ENCODE data around the gene NCAM2.

The NCAM2 gene

GRCh38 chr21:21345872-21346271 lies 347.7 kb downstream of the NCAM2 start:
- DNase-seq (ENCODE audit: insufficient read length, low spot score) (no peak), FAIRE-seq (no peak)
- TF ChIP-seq POLR2AphosphoS5 (IDR thresholded peaks at IDR 0.05; ENCODE audit: low read depth, low read length) (no peak), SPI1 (IDR thresholded peaks at IDR 0.05; ENCODE audit: low read depth, low read length) (no peak), POU2F2 (IDR thresholded peaks at IDR 0.05; ENCODE audit: low read depth, low read length) (no peak), POLR2A (IDR thresholded peaks at IDR 0.05; ENCODE audit: low read depth, low read length) (no peak), TAF1 (IDR thresholded peaks at IDR 0.05; ENCODE audit: low read depth, low read length) (no peak), PAX5 (IDR thresholded peaks at IDR 0.05; ENCODE audit: insufficient read depth, low read length, severe bottlenecking) (no peak)

- TF ChIP-seq POLR2AphosphoS5 (IDR thresholded peaks at IDR 0.05; ENCODE audit: low read depth, low read length) (no peak), TAF1 (IDR thresholded peaks at IDR 0.05; ENCODE audit: low read depth, low read length) (no peak), PAX5 (IDR thresholded peaks at IDR 0.05; ENCODE audit: insufficient read depth, low read length, severe bottlenecking) (no peak)
Measured at GRCh38 chr21:21366277-21366676, 368.1 kb downstream of the NCAM2 start.

GRCh38 chr21:21367583-21367982 lies 369.4 kb downstream of the NCAM2 start:
- DNase-seq (ENCODE audit: insufficient read length, low spot score) (no peak), FAIRE-seq (no peak)
- no peak for TF ChIP-seq PAX5 (IDR thresholded peaks at IDR 0.05; ENCODE audit: insufficient read depth, low read length, severe bottlenecking)
- TF ChIP-seq TAF1 (IDR thresholded peaks at IDR 0.05; ENCODE audit: low read depth, low read length), result no peak
- TF ChIP-seq SPI1 (IDR thresholded peaks at IDR 0.05; ENCODE audit: low read depth, low read length), result no peak
- no peak for TF ChIP-seq POU2F2 (IDR thresholded peaks at IDR 0.05; ENCODE audit: low read depth, low read length)
- TF ChIP-seq POLR2A (IDR thresholded peaks at IDR 0.05; ENCODE audit: low read depth, low read length), result no peak
- TF ChIP-seq POLR2AphosphoS5 (IDR thresholded peaks at IDR 0.05; ENCODE audit: low read depth, low read length), result no peak

More at GRCh38 chr21:21366277-21366676, 368.1 kb downstream of the NCAM2 start:
- FAIRE-seq (no peak), DNase-seq (ENCODE audit: insufficient read length, low spot score) (no peak)

- DNase-seq (ENCODE audit: insufficient read length, low spot score) (no peak), FAIRE-seq (no peak)
- TF ChIP-seq PAX5 (IDR thresholded peaks at IDR 0.05; ENCODE audit: insufficient read depth, low read length, severe bottlenecking) (no peak), POLR2A (IDR thresholded peaks at IDR 0.05; ENCODE audit: low read depth, low read length) (no peak), TAF1 (IDR thresholded peaks at IDR 0.05; ENCODE audit: low read depth, low read length) (no peak)
Measured at GRCh38 chr21:21373969-21374368, 375.8 kb downstream of the NCAM2 start.

GRCh38 chr21:21383126-21383525 lies 384.9 kb downstream of the NCAM2 start:
- FAIRE-seq (no peak), DNase-seq (ENCODE audit: insufficient read length, low spot score) (no peak)
- TF ChIP-seq PAX5 (IDR thresholded peaks at IDR 0.05; ENCODE audit: insufficient read depth, low read length, severe bottlenecking), result no peak
- no peak for TF ChIP-seq POLR2A (IDR thresholded peaks at IDR 0.05; ENCODE audit: low read depth, low read length)
- TF ChIP-seq POU2F2 (IDR thresholded peaks at IDR 0.05; ENCODE audit: low read depth, low read length), result no peak
- TF ChIP-seq TAF1 (IDR thresholded peaks at IDR 0.05; ENCODE audit: low read depth, low read length), result no peak
- no peak for TF ChIP-seq SPI1 (IDR thresholded peaks at IDR 0.05; ENCODE audit: low read depth, low read length)
- TF ChIP-seq POLR2AphosphoS5 (IDR thresholded peaks at IDR 0.05; ENCODE audit: low read depth, low read length), result no peak

GRCh38 chr21:21384977-21385376 lies 386.8 kb downstream of the NCAM2 start:
- no peak for DNase-seq (ENCODE audit: insufficient read length, low spot score)
- TF ChIP-seq PAX5 (IDR thresholded peaks at IDR 0.05; ENCODE audit: insufficient read depth, low read length, severe bottlenecking) (no peak), TAF1 (IDR thresholded peaks at IDR 0.05; ENCODE audit: low read depth, low read length) (no peak), POLR2AphosphoS5 (IDR thresholded peaks at IDR 0.05; ENCODE audit: low read depth, low read length) (no peak), POU2F2 (IDR thresholded peaks at IDR 0.05; ENCODE audit: low read depth, low read length) (no peak), POLR2A (IDR thresholded peaks at IDR 0.05; ENCODE audit: low read depth, low read length) (no peak), SPI1 (IDR thresholded peaks at IDR 0.05; ENCODE audit: low read depth, low read length) (no peak)
- FAIRE-seq, result no peak

GRCh38 chr21:21385404-21385803 lies 387.2 kb downstream of the NCAM2 start:
- FAIRE-seq (no peak), DNase-seq (ENCODE audit: insufficient read length, low spot score) (no peak)
- TF ChIP-seq TAF1 (IDR thresholded peaks at IDR 0.05; ENCODE audit: low read depth, low read length) (no peak), POLR2AphosphoS5 (IDR thresholded peaks at IDR 0.05; ENCODE audit: low read depth, low read length) (no peak), POLR2A (IDR thresholded peaks at IDR 0.05; ENCODE audit: low read depth, low read length) (no peak), PAX5 (IDR thresholded peaks at IDR 0.05; ENCODE audit: insufficient read depth, low read length, severe bottlenecking) (no peak), POU2F2 (IDR thresholded peaks at IDR 0.05; ENCODE audit: low read depth, low read length) (no peak)

GRCh38 chr21:21387916-21388315 lies 389.7 kb downstream of the NCAM2 start:
- DNase-seq (ENCODE audit: insufficient read length, low spot score) (no peak), FAIRE-seq (no peak)
- no peak for TF ChIP-seq POLR2AphosphoS5 (IDR thresholded peaks at IDR 0.05; ENCODE audit: low read depth, low read length)
- TF ChIP-seq POU2F2 (IDR thresholded peaks at IDR 0.05; ENCODE audit: low read depth, low read length), result no peak
- no peak for TF ChIP-seq TAF1 (IDR thresholded peaks at IDR 0.05; ENCODE audit: low read depth, low read length)
- TF ChIP-seq SPI1 (IDR thresholded peaks at IDR 0.05; ENCODE audit: low read depth, low read length), result no peak
- TF ChIP-seq POLR2A (IDR thresholded peaks at IDR 0.05; ENCODE audit: low read depth, low read length), result no peak
- no peak for TF ChIP-seq PAX5 (IDR thresholded peaks at IDR 0.05; ENCODE audit: insufficient read depth, low read length, severe bottlenecking)

GRCh38 chr21:21394064-21394463 lies 395.9 kb downstream of the NCAM2 start:
- TF ChIP-seq SPI1 (IDR thresholded peaks at IDR 0.05; ENCODE audit: low read depth, low read length) (no peak), POU2F2 (IDR thresholded peaks at IDR 0.05; ENCODE audit: low read depth, low read length) (no peak)
- FAIRE-seq, result no peak
- no peak for DNase-seq (ENCODE audit: insufficient read length, low spot score)

- FAIRE-seq, result no peak
- TF ChIP-seq POU2F2 (IDR thresholded peaks at IDR 0.05; ENCODE audit: low read depth, low read length) (no peak), POLR2AphosphoS5 (IDR thresholded peaks at IDR 0.05; ENCODE audit: low read depth, low read length) (no peak), POLR2A (IDR thresholded peaks at IDR 0.05; ENCODE audit: low read depth, low read length) (no peak), SPI1 (IDR thresholded peaks at IDR 0.05; ENCODE audit: low read depth, low read length) (no peak), TAF1 (IDR thresholded peaks at IDR 0.05; ENCODE audit: low read depth, low read length) (no peak), PAX5 (IDR thresholded peaks at IDR 0.05; ENCODE audit: insufficient read depth, low read length, severe bottlenecking) (no peak)
- DNase-seq (ENCODE audit: insufficient read length, low spot score), result no peak
Measured at GRCh38 chr21:21396424-21396823, 398.2 kb downstream of the NCAM2 start.

Measured in GM12891 (cell line).